Measurements from ENCODE around the gene SPATA20.

The SPATA20 gene

GRCh38 chr17:50520483-50520882, 26.5 kb upstream of the SPATA20 start:
- DNase-seq: no peak

GRCh38 chr17:50521514-50521913, 25.5 kb upstream of the SPATA20 start:
- no peak for DNase-seq

GRCh38 chr17:50522766-50523165, 24.2 kb upstream of the SPATA20 start:
- DNase-seq: no peak

GRCh38 chr17:50523208-50523607, 23.8 kb upstream of the SPATA20 start:
- DNase-seq: no peak

GRCh38 chr17:50524838-50525237, 22.1 kb upstream of the SPATA20 start:
- DNase-seq: no peak

- no peak for DNase-seq
These were observed 19.7 kb upstream of the SPATA20 start for GRCh38 chr17:50527155-50527762.

GRCh38 chr17:50527949-50528474, 19.0 kb upstream of the SPATA20 start:
- DNase-seq: no peak

GRCh38 chr17:50529849-50530248, 17.1 kb upstream of the SPATA20 start:
- no peak for DNase-seq

GRCh38 chr17:50531428-50532025, 15.4 kb upstream of the SPATA20 start:
- DNase-seq: no peak

GRCh38 chr17:50532452-50533024, 14.4 kb upstream of the SPATA20 start, which contains the start of gene EPN3:
Gene EPN3, plus strand, starts transcription at chr17:50532735. Its CDS starts 3,822 bp downstream, at chr17:50536557.
- no peak for DNase-seq

GRCh38 chr17:50533185-50533584, 13.8 kb upstream of the SPATA20 start:
- no peak for DNase-seq

GRCh38 chr17:50533720-50534148, 13.2 kb upstream of the SPATA20 start:
- peak; percentile 46 for DNase-seq

- DNase-seq: no peak
These were observed 12.6 kb upstream of the SPATA20 start for GRCh38 chr17:50534222-50534978.

GRCh38 chr17:50534979-50535326, 12.0 kb upstream of the SPATA20 start:
- no peak for DNase-seq

- DNase-seq: no peak
These were observed 11.6 kb upstream of the SPATA20 start for GRCh38 chr17:50535407-50535806.

GRCh38 chr17:50536683-50537646, 10.0 kb upstream of the SPATA20 start:
- no peak for DNase-seq

GRCh38 chr17:50537721-50538548, 9.0 kb upstream of the SPATA20 start:
- DNase-seq: no peak

GRCh38 chr17:50538549-50539410, 8.2 kb upstream of the SPATA20 start:
- no peak for DNase-seq

GRCh38 chr17:50539762-50540559, 7.0 kb upstream of the SPATA20 start:
- no peak for DNase-seq
